ENCODE data around the gene ATL2.
"Not testable (repeated sequence)": the region's sequence is repeated elsewhere in the genome, so short reads cannot be mapped to it uniquely, and the experiment has no call there.

Gene ATL2

GRCh38 chr2:38383741-38384140 lies 6.7 kb upstream of the ATL2 start:
- POLR2A ChIA-PET; H3K27ac ChIP-seq (ENCODE audit: extremely low read depth, low read depth, low read length); H3K9me3 ChIP-seq (ENCODE audit: control insufficient read depth, insufficient read depth, low read depth, low read length); H3K4me3 ChIP-seq (ENCODE audit: low read depth, low read length); H3K4me1 ChIP-seq (ENCODE audit: control insufficient read depth, insufficient read depth, low read length); H3K36me3 ChIP-seq (ENCODE audit: control insufficient read depth in 2 of 2, insufficient read depth in 1 of 2, low read length in 2 of 2): not testable (repeated sequence)
- CTCF ChIA-PET: interaction anchor here (1.2 kb wide), 1 partner anchor 82 kb away, joined by 3 read pairs; no protein-coding TSS in a partner anchor
- 0 out of 2 replicates have a peak, but pooled peaks have one; percentile 42 for TF ChIP-seq ZNF341 (tag by site-specific recombination; IDR thresholded peaks at IDR 0.05; ENCODE audit: low read depth)
- peak; percentile 41 for TF ChIP-seq ZNF335 (tag by site-specific recombination; conservative IDR thresholded peaks at IDR 0.05)

GRCh38 chr2:38381381-38382143 lies 4.5 kb upstream of the ATL2 start:
- CTCF ChIA-PET: no interaction called here
- Histone ChIP-seq H3K4me3 (ENCODE audit: low read depth, low read length) (no peak overlapping the region), H3K36me3 (ENCODE audit: control insufficient read depth in 2 of 2, insufficient read depth in 1 of 2, low read length in 2 of 2) (no peaks in the 10 kb centered on the region), H3K27ac (ENCODE audit: extremely low read depth, low read depth, low read length) (no peak overlapping the region), H3K4me1 (ENCODE audit: control insufficient read depth, insufficient read depth, low read length) (peaks cover 14% of the 10 kb centered on the region), H3K9me3 (ENCODE audit: control insufficient read depth, insufficient read depth, low read depth, low read length) (no peaks in the 10 kb centered on the region)
- POLR2A ChIA-PET: interaction anchor here (0.6 kb wide), 1 partner anchor 304 kb away, joined by 4 read pairs; no protein-coding TSS in a partner anchor
- TF ChIP-seq TCF7L2 (IDR thresholded peaks at IDR 0.05; ENCODE audit: borderline replicate concordance, low read depth, low read length) (peak; percentile 65; the same call in 1 of the 2 replicates), ZNF2 (tag by site-specific recombination; IDR thresholded peaks at IDR 0.05) (no peak), ZBTB11 (tag by site-specific recombination; conservative IDR thresholded peaks at IDR 0.05; ENCODE audit: low read depth) (no peak), KLF17 (tag by site-specific recombination; IDR thresholded peaks at IDR 0.05) (no peak), KLF16 (tag by site-specific recombination; IDR thresholded peaks at IDR 0.05) (no peak), FEZF1 (tag by site-specific recombination; IDR thresholded peaks at IDR 0.05) (peak; percentile 53; the same call in 1 of the 2 replicates)

- Histone ChIP-seq H3K36me3 (ENCODE audit: control insufficient read depth in 2 of 2, insufficient read depth in 1 of 2, low read length in 2 of 2) (no peaks in the 10 kb centered on the region), H3K4me3 (ENCODE audit: low read depth, low read length) (no peak overlapping the region), H3K4me1 (ENCODE audit: control insufficient read depth, insufficient read depth, low read length) (peaks cover 14% of the 10 kb centered on the region), H3K9me3 (ENCODE audit: control insufficient read depth, insufficient read depth, low read depth, low read length) (no peaks in the 10 kb centered on the region), H3K27ac (ENCODE audit: extremely low read depth, low read depth, low read length) (no peak overlapping the region)
- CTCF ChIA-PET: interaction anchor here (0.6 to 0.7 kb wide), 2 partner anchors 127 to 316 kb away, joined by 3 to 5 read pairs; no protein-coding TSS in a partner anchor
- POLR2A ChIA-PET: interaction anchor here (0.6 kb wide), 2 partner anchors 13 to 303 kb away, joined by 4 read pairs; no protein-coding TSS in a partner anchor
- peak; percentile 75 for TF ChIP-seq SCRT2 (tag by site-specific recombination; IDR thresholded peaks at IDR 0.05)
- 0 out of 2 replicates have a peak, but pooled peaks have one; percentile 31 for TF ChIP-seq ZBTB44 (tag by site-specific recombination; IDR thresholded peaks at IDR 0.05)
- TF ChIP-seq ZNF600 (tag by site-specific recombination; IDR thresholded peaks at IDR 0.05): no peak
Measured at GRCh38 chr2:38380397-38381130, 3.5 kb upstream of the ATL2 start.

Measured in HEK293 (cell line).